HEK293T (cell line): ENCODE measurements around the gene BDKRB1.

ENCODE experiments used
- CTCF ChIA-PET: fragments of 350-600 bp; formaldehyde crosslinking; extraction: SDS; loops from one replicate; lab custom pipeline; 2021; ENCODE audit warnings: antibody characterized with exemption, inconsistent platforms; lab: Yijun Ruan, JAX
- POLR2A ChIA-PET: fragments of 350-600 bp; formaldehyde crosslinking; extraction: SDS; loops from one replicate; lab custom pipeline; 2020; ENCODE audit warnings: antibody characterized with exemption, inconsistent platforms; lab: Yijun Ruan, JAX
- DNase-seq: peaks from one replicate; pipeline ENCODE4 v3.0.0; 2012; ENCODE audit warnings: mixed read lengths; ENCODE audit errors: extremely low spot score
- ARNT ChIP-seq: fragments of 450-650 bp; IDR thresholded peaks from 2 replicates; pipeline ENCODE4 v1.6.1; 2017; ENCODE audit warnings: mild to moderate bottlenecking
- BHLHE40 ChIP-seq: fragments of 450-650 bp; IDR thresholded peaks from 2 replicates; pipeline ENCODE4 v1.6.1; 2016; ENCODE audit warnings: mild to moderate bottlenecking, moderate library complexity, borderline replicate concordance
- CTBP1 ChIP-seq: fragments of 450-650 bp; IDR thresholded peaks from 2 replicates; pipeline ENCODE4 v1.6.1; 2016; ENCODE audit warnings: borderline replicate concordance
- ELF4 ChIP-seq: fragments of 450-650 bp; IDR thresholded peaks from 2 replicates; pipeline ENCODE4 v1.6.1; 2017; ENCODE audit warnings: antibody characterized with exemption
- FOXA1 ChIP-seq: fragments of 450-650 bp; IDR thresholded peaks from 2 replicates; pipeline ENCODE4 v1.6.1; 2016; ENCODE audit warnings: mild to moderate bottlenecking
- FOXK2 ChIP-seq: fragments of 450-650 bp; IDR thresholded peaks from 2 replicates; pipeline ENCODE4 v1.6.1; 2016; ENCODE audit warnings: mild to moderate bottlenecking
- FOXM1 ChIP-seq: fragments of 450-650 bp; IDR thresholded peaks from 2 replicates; pipeline ENCODE4 v1.6.1; 2017; ENCODE audit warnings: mild to moderate bottlenecking, borderline replicate concordance
- HDGF ChIP-seq: fragments of 450-650 bp; IDR thresholded peaks from 2 replicates; pipeline ENCODE4 v1.6.1; 2017; ENCODE audit warnings: antibody characterized with exemption, borderline replicate concordance
- L3MBTL2 ChIP-seq: fragments of 450-650 bp; conservative IDR thresholded peaks from 2 replicates; pipeline ENCODE4 v1.6.1; 2016; ENCODE audit warnings: mild to moderate bottlenecking
- LEF1 ChIP-seq: fragments of 450-650 bp; IDR thresholded peaks from 2 replicates; pipeline ENCODE4 v1.6.1; 2017; ENCODE audit warnings: mild to moderate bottlenecking, borderline replicate concordance
- NFRKB ChIP-seq: fragments of 450-650 bp; IDR thresholded peaks from 2 replicates; pipeline ENCODE4 v1.6.1; 2016; ENCODE audit warnings: mild to moderate bottlenecking, moderate library complexity
- SP1 ChIP-seq: fragments of 450-650 bp; IDR thresholded peaks from 2 replicates; pipeline ENCODE4 v1.6.1; 2017
- SUZ12 ChIP-seq: fragments of 450-650 bp; IDR thresholded peaks from 2 replicates; pipeline ENCODE4 v1.6.1; 2016; ENCODE audit warnings: mild to moderate bottlenecking
- TARDBP ChIP-seq: fragments of 450-650 bp; IDR thresholded peaks from 2 replicates; pipeline ENCODE4 v1.6.1; 2016
- ZNF384 ChIP-seq: fragments of 450-650 bp; IDR thresholded peaks from 2 replicates; pipeline ENCODE4 v1.6.1; 2016
- TF ChIP-seq, protein P1 (sequence below): fragments of 450-650 bp; IDR thresholded peaks from 2 replicates; pipeline ENCODE4 v1.6.1; 2016

Gene BDKRB1

DNA sequence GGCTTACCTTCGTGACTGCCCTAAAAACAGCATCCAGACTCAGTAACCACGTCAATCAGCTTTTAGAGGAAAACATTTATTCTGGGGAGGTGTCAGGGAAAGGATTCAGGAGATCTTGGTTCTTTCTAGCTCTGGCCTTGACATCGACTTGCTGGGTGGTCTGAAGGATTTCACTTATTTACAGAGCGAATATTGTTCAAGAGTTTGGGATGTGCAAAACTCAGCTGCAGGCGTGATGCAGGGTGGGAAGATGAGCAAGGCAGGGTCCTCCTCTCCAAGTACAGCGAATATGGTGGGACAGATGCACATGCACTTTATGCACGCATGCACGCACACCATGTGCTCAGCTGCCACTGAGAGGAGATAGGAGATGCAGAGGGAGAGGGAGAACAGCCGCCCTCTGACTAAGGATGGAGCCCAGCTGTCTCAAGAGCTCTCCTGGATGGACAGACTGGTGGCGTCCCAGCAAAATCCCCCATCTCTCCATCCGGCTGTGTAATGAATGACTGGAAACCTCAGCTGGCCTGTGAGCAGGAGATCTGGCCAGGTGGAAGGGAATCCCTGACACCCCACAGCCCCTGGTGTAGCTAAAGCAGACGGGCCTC, 24.4 kb upstream of the BDKRB1 start:
- ChIA-PET POLR2A (no interaction called here), CTCF (interaction anchor here (0.5 to 1.3 kb wide), 2 partner anchors 44 to 78 kb away, joined by 4 to 6 read pairs; no protein-coding TSS in a partner anchor)
- no peak for DNase-seq
- TF ChIP-seq FOXK2 = no peak
- no peak for TF ChIP-seq BHLHE40
- TF ChIP-seq HDGF = no peak

DNA sequence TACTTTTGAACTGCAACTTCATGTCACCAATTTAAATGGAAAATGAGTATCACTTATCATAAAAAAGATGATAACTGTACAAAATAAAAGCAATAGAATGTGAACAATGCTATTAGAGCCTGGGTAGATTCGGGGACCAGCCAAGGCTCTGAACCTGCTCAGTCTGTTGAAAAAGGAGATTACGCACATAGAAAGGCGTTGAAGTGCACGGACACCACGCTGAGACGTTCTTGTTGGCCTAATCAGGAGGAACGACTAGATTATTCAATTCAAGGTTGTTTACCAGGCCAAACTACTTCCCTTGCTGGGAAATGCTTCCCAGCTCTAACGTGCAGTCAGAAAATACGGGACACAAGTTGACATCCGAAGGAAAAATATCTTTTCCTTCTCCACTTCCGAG, 23.5 kb upstream of the BDKRB1 start:
- TF ChIP-seq CTBP1 = no peak
- no peak for TF ChIP-seq ARNT
- TF ChIP-seq LEF1 = no peak
- TF ChIP-seq, protein P1, sequence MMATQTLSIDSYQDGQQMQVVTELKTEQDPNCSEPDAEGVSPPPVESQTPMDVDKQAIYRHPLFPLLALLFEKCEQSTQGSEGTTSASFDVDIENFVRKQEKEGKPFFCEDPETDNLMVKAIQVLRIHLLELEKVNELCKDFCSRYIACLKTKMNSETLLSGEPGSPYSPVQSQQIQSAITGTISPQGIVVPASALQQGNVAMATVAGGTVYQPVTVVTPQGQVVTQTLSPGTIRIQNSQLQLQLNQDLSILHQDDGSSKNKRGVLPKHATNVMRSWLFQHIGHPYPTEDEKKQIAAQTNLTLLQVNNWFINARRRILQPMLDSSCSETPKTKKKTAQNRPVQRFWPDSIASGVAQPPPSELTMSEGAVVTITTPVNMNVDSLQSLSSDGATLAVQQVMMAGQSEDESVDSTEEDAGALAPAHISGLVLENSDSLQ = no peak
- no peak for TF ChIP-seq HDGF
- no peak for TF ChIP-seq BHLHE40
- TF ChIP-seq ZNF384 = no peak
- no peak for TF ChIP-seq FOXM1
- no peak for TF ChIP-seq SP1
- no peak for TF ChIP-seq TARDBP
- no peak for TF ChIP-seq FOXK2
- no peak for TF ChIP-seq FOXA1
- no peak for TF ChIP-seq L3MBTL2
- POLR2A ChIA-PET = no interaction called here
- CTCF ChIA-PET = interaction anchor here (1.3 kb wide), 1 partner anchor 43 kb away, joined by 6 read pairs; no protein-coding TSS in a partner anchor
- DNase-seq = no peak

- TF ChIP-seq ZNF384 (no peak), FOXK2 (no peak), HDGF (no peak), CTBP1 (no peak), FOXM1 (no peak), BHLHE40 (no peak), LEF1 (no peak), ELF4 (no peak)
- ChIA-PET CTCF (no interaction called here), POLR2A (no interaction called here)
- DNase-seq = no peak
These were observed 22.3 kb upstream of the BDKRB1 start for GRCh38 chr14:96233661-96234060.

- DNase-seq = no peak
- POLR2A ChIA-PET = no interaction called here
- TF ChIP-seq LEF1 = no peak
- no peak for TF ChIP-seq HDGF
- TF ChIP-seq L3MBTL2 = no peak
- no peak for TF ChIP-seq SP1
- TF ChIP-seq NFRKB = no peak
- TF ChIP-seq ELF4 = no peak
- no peak for TF ChIP-seq FOXA1
- TF ChIP-seq, protein P1 = no peak
- no peak for TF ChIP-seq ARNT
- no peak for TF ChIP-seq ZNF384
- no peak for TF ChIP-seq FOXK2
- no peak for TF ChIP-seq SUZ12
- no peak for TF ChIP-seq CTBP1
- no peak for TF ChIP-seq TARDBP
- TF ChIP-seq BHLHE40 = no peak
- TF ChIP-seq FOXM1 = no peak
- CTCF ChIA-PET = interaction anchor here (0.6 kb wide), 1 partner anchor 41 kb away, joined by 3 read pairs; no protein-coding TSS in a partner anchor
These were observed 20.6 kb upstream of the BDKRB1 start for GRCh38 chr14:96235426-96235825.

GRCh38 chr14:96237641-96238040, 18.4 kb upstream of the BDKRB1 start:
- TF ChIP-seq NFRKB (no peak), FOXK2 (no peak), CTBP1 (no peak), BHLHE40 (no peak), LEF1 (no peak), SUZ12 (no peak), HDGF (no peak), FOXM1 (no peak), FOXA1 (no peak), ZNF384 (no peak), ELF4 (no peak), L3MBTL2 (no peak), TARDBP (no peak), ARNT (no peak), SP1 (no peak)
- TF ChIP-seq, protein P1 = no peak
- ChIA-PET POLR2A (no interaction called here), CTCF (no interaction called here)
- no peak for DNase-seq

GRCh38 chr14:96238676-96239265, 17.2 kb upstream of the BDKRB1 start:
- CTCF ChIA-PET = no interaction called here
- DNase-seq = no peak
- POLR2A ChIA-PET = no interaction called here

More at GRCh38 chr14:96238676-96239265, 17.2 kb upstream of the BDKRB1 start:
- TF ChIP-seq FOXM1 (no peak), ARNT (no peak), ELF4 (no peak), CTBP1 (no peak), LEF1 (no peak), TARDBP (no peak)
